Activated CD4-positive, alpha-beta memory T cell treated with anti-CD3 and anti-CD28 coated beads, Interleukin-2, amount 10 ng/mL, durations not matched to agents 7 days and 5 days (primary cell): Measurements from ENCODE around the gene C5orf15. TPM values are rescaled to one million over a fixed set of nuclear protein-coding genes. Genes with fewer than 3 reads are reported as not detected.

Experiments
- CTCF ChIA-PET: fragments of 350-600 bp; sonication (Branson Sonifier 250); formaldehyde crosslinking; loops from one replicate; lab custom pipeline; 2021; ENCODE audit warnings: antibody characterized with exemption, inconsistent platforms; lab: Charles Lee
- POLR2A ChIA-PET: fragments of 350-600 bp; sonication (Branson Sonifier 250); formaldehyde crosslinking; loops from one replicate; lab custom pipeline; 2021; ENCODE audit warnings: antibody characterized with exemption; lab: Charles Lee
- DNase-seq: peaks from one replicate; pipeline ENCODE4 v3.0.0-alpha.2; 2020
- H3K27ac Mint-ChIP-seq: one replicate; pipeline ENCODE4 v1.8.0; 2021; ENCODE audit warnings: mild to moderate bottlenecking, mixed read lengths
- H3K27me3 Mint-ChIP-seq: one replicate; pipeline ENCODE4 v1.8.0; 2021; ENCODE audit warnings: mixed read lengths
- H3K36me3 Mint-ChIP-seq: one replicate; pipeline ENCODE4 v1.8.0; 2021; ENCODE audit warnings: low read depth, mixed read lengths
- H3K4me1 Mint-ChIP-seq: one replicate; pipeline ENCODE4 v1.8.0; 2021; ENCODE audit warnings: mixed read lengths
- H3K4me3 Mint-ChIP-seq: one replicate; pipeline ENCODE4 v1.8.0; 2021; ENCODE audit warnings: mild to moderate bottlenecking, mixed read lengths
- H3K9me3 Mint-ChIP-seq: one replicate; pipeline ENCODE4 v1.8.0; 2021; ENCODE audit warnings: mixed read lengths
- total RNA-seq, 2 experiments: library from RNA; stranded (reverse); gene quantifications; one replicate each; pipeline ENCODE4 v1.2.3, GENCODE V29; 2021

C5orf15 gene
- total RNA-seq, 2 experiments from 2014 or later = 24.4 to 27.7 TPM

- ChIA-PET CTCF (no interaction called here), POLR2A (no interaction called here)
- no peak overlapping the region for H3K27ac Mint-ChIP-seq
- H3K9me3 Mint-ChIP-seq = no peaks in the 10 kb centered on the region
- H3K27me3 Mint-ChIP-seq = no peaks in the 10 kb centered on the region
- DNase-seq = no peak
- peaks cover 58% of the 10 kb centered on the region for H3K36me3 Mint-ChIP-seq
- H3K4me1 Mint-ChIP-seq = peaks cover 19% of the 10 kb centered on the region
- no peak overlapping the region for H3K4me3 Mint-ChIP-seq
Measured at GRCh38 chr5:133974142-133974541, 5.7 kb upstream of the C5orf15 start.

- no peak for DNase-seq
- peaks cover 43% of the 10 kb centered on the region for H3K36me3 Mint-ChIP-seq
- H3K9me3 Mint-ChIP-seq = no peaks in the 10 kb centered on the region
- POLR2A ChIA-PET = interaction anchor here (1.2 to 2.5 kb wide), 2 partner anchors 9 to 34 kb away, joined by 5 to 14 read pairs; partner anchors contain the start of gene VDAC1
- H3K4me3 Mint-ChIP-seq = no peak overlapping the region
- H3K27ac Mint-ChIP-seq = peak overlapping the region; percentile 85
- H3K4me1 Mint-ChIP-seq = peaks cover 36% of the 10 kb centered on the region
- H3K27me3 Mint-ChIP-seq = no peaks in the 10 kb centered on the region
- CTCF ChIA-PET = interaction anchor here (1.3 to 2.9 kb wide), 3 partner anchors 10 to 1008 kb away, joined by 3 to 24 read pairs (median 3); no protein-coding TSS in a partner anchor
Measured at GRCh38 chr5:133970325-133970909, 2.0 kb upstream of the C5orf15 start.

GRCh38 chr5:133969654-133970324, 1.4 kb upstream of the C5orf15 start:
- ChIA-PET POLR2A (interaction anchor here (1.2 to 2.5 kb wide), 3 partner anchors 10 to 207 kb away, joined by 4 to 14 read pairs (median 5); partner anchors contain the start of genes SKP1 and VDAC1), CTCF (interaction anchor here (1.0 to 2.9 kb wide), 7 partner anchors 10 to 1007 kb away, joined by 3 to 24 read pairs (median 5); no protein-coding TSS in a partner anchor)
- Mint-ChIP-seq H3K4me1 (peaks cover 42% of the 10 kb centered on the region), H3K27ac (peak overlapping the region; percentile 85), H3K27me3 (no peaks in the 10 kb centered on the region), H3K36me3 (peaks cover 47% of the 10 kb centered on the region), H3K9me3 (peaks cover 2% of the 10 kb centered on the region), H3K4me3 (peak overlapping the region; percentile 96)
- DNase-seq = no peak

- DNase-seq = no peak
- ChIA-PET POLR2A (interaction anchor here (1.6 to 2.0 kb wide), 2 partner anchors 30 to 35 kb away, joined by 4 to 5 read pairs; no protein-coding TSS in a partner anchor), CTCF (no interaction called here)
- Mint-ChIP-seq H3K4me3 (peak overlapping the region; percentile 96), H3K9me3 (peaks cover 2% of the 10 kb centered on the region), H3K36me3 (peaks cover 52% of the 10 kb centered on the region), H3K4me1 (peaks cover 61% of the 10 kb centered on the region), H3K27me3 (no peaks in the 10 kb centered on the region), H3K27ac (peak overlapping the region; percentile 85)
Measured at GRCh38 chr5:133967698-133968203, 674 bp downstream of the C5orf15 start.

GRCh38 chr5:133967124-133967523, 1.3 kb downstream of the C5orf15 start:
- POLR2A ChIA-PET = interaction anchor here (1.6 to 2.0 kb wide), 2 partner anchors 31 to 36 kb away, joined by 4 to 5 read pairs; no protein-coding TSS in a partner anchor
- Mint-ChIP-seq H3K9me3 (peaks cover 2% of the 10 kb centered on the region), H3K27ac (no peak overlapping the region), H3K27me3 (no peaks in the 10 kb centered on the region), H3K36me3 (peaks cover 53% of the 10 kb centered on the region), H3K4me3 (peak overlapping the region; percentile 96), H3K4me1 (peaks cover 67% of the 10 kb centered on the region)
- DNase-seq = no peak
- CTCF ChIA-PET = interaction anchor here (1.0 kb wide), 1 partner anchor 12 kb away, joined by 3 read pairs; no protein-coding TSS in a partner anchor

- peaks cover 67% of the 10 kb centered on the region for H3K4me1 Mint-ChIP-seq
- no peak overlapping the region for H3K4me3 Mint-ChIP-seq
- peaks cover 2% of the 10 kb centered on the region for H3K9me3 Mint-ChIP-seq
- H3K36me3 Mint-ChIP-seq = peaks cover 46% of the 10 kb centered on the region
- H3K27me3 Mint-ChIP-seq = no peaks in the 10 kb centered on the region
- no peak overlapping the region for H3K27ac Mint-ChIP-seq
- ChIA-PET POLR2A (interaction anchor here (2.0 kb wide), 1 partner anchor 32 kb away, joined by 4 read pairs; no protein-coding TSS in a partner anchor), CTCF (interaction anchor here (0.8 to 1.0 kb wide), 2 partner anchors 13 to 73 kb away, joined by 3 read pairs; no protein-coding TSS in a partner anchor)
- DNase-seq = no peak
Measured at GRCh38 chr5:133966090-133966489, 2.3 kb downstream of the C5orf15 start.

GRCh38 chr5:133963493-133964128, 4.8 kb downstream of the C5orf15 start:
- peaks cover 71% of the 10 kb centered on the region for H3K4me1 Mint-ChIP-seq
- DNase-seq = no peak
- peaks cover 2% of the 10 kb centered on the region for H3K9me3 Mint-ChIP-seq
- H3K4me3 Mint-ChIP-seq = no peak overlapping the region
- H3K27ac Mint-ChIP-seq = peak overlapping the region; percentile 65
- POLR2A ChIA-PET = interaction anchor here (1.2 to 1.4 kb wide), 3 partner anchors 9 to 41 kb away, joined by 3 to 7 read pairs (median 4); no protein-coding TSS in a partner anchor
- H3K27me3 Mint-ChIP-seq = no peaks in the 10 kb centered on the region
- CTCF ChIA-PET = interaction anchor here (0.9 to 1.9 kb wide), 3 partner anchors 15 to 219 kb away, joined by 4 to 5 read pairs (median 4); no protein-coding TSS in a partner anchor
- H3K36me3 Mint-ChIP-seq = peaks cover 50% of the 10 kb centered on the region

- Mint-ChIP-seq H3K4me3 (no peak overlapping the region), H3K4me1 (peaks cover 65% of the 10 kb centered on the region), H3K27me3 (no peaks in the 10 kb centered on the region), H3K27ac (peak overlapping the region; percentile 65), H3K9me3 (peaks cover 2% of the 10 kb centered on the region), H3K36me3 (peaks cover 45% of the 10 kb centered on the region)
- ChIA-PET CTCF (interaction anchor here (0.9 to 1.9 kb wide), 4 partner anchors 16 to 219 kb away, joined by 4 to 5 read pairs (median 4); no protein-coding TSS in a partner anchor), POLR2A (interaction anchor here (1.2 to 1.4 kb wide), 3 partner anchors 10 to 42 kb away, joined by 3 to 7 read pairs (median 4); no protein-coding TSS in a partner anchor)
- no peak for DNase-seq
Measured at GRCh38 chr5:133962801-133963476, 5.5 kb downstream of the C5orf15 start.

- CTCF ChIA-PET = interaction anchor here (0.8 to 1.9 kb wide), 3 partner anchors 16 to 93 kb away, joined by 3 to 5 read pairs (median 5); no protein-coding TSS in a partner anchor
- H3K4me3 Mint-ChIP-seq = no peak overlapping the region
- peaks cover 64% of the 10 kb centered on the region for H3K4me1 Mint-ChIP-seq
- DNase-seq = no peak
- H3K36me3 Mint-ChIP-seq = peaks cover 52% of the 10 kb centered on the region
- POLR2A ChIA-PET = interaction anchor here (0.8 to 1.2 kb wide), 2 partner anchors 43 to 150 kb away, joined by 3 read pairs; no protein-coding TSS in a partner anchor
- peak overlapping the region; percentile 65 for H3K27ac Mint-ChIP-seq
- H3K27me3 Mint-ChIP-seq = no peaks in the 10 kb centered on the region
- H3K9me3 Mint-ChIP-seq = peaks cover 2% of the 10 kb centered on the region
Measured at GRCh38 chr5:133962131-133962530, 6.3 kb downstream of the C5orf15 start.

- Mint-ChIP-seq H3K36me3 (peaks cover 52% of the 10 kb centered on the region), H3K27me3 (no peaks in the 10 kb centered on the region), H3K27ac (peak overlapping the region; percentile 68), H3K4me1 (peaks cover 46% of the 10 kb centered on the region), H3K9me3 (no peaks in the 10 kb centered on the region), H3K4me3 (peak overlapping the region; percentile 22)
- no peak for DNase-seq
- ChIA-PET POLR2A (no interaction called here), CTCF (no interaction called here)
Measured at GRCh38 chr5:133959643-133960042, 8.8 kb downstream of the C5orf15 start.

GRCh38 chr5:133957591-133957990, 10.8 kb downstream of the C5orf15 start:
- DNase-seq = no peak
- no peaks in the 10 kb centered on the region for H3K9me3 Mint-ChIP-seq
- H3K27ac Mint-ChIP-seq = peak overlapping the region; percentile 56
- ChIA-PET POLR2A (interaction anchor here (1.1 kb wide), 1 partner anchor 11 kb away, joined by 4 read pairs; the partner anchor contains the start of gene C5orf15), CTCF (interaction anchor here (0.9 to 1.3 kb wide), 3 partner anchors 12 to 88 kb away, joined by 3 to 5 read pairs (median 3); no protein-coding TSS in a partner anchor)
- H3K36me3 Mint-ChIP-seq = peaks cover 35% of the 10 kb centered on the region
- H3K27me3 Mint-ChIP-seq = no peaks in the 10 kb centered on the region
- no peak overlapping the region for H3K4me3 Mint-ChIP-seq
- H3K4me1 Mint-ChIP-seq = peaks cover 27% of the 10 kb centered on the region
